Lower leg skin (tissue), 4 donors: ENCODE data around the gene KIAA0825. TPM values are rescaled to one million over a fixed set of nuclear protein-coding genes. Genes with fewer than 3 reads are reported as not detected.

Source experiments
- DNase-seq, 2 donors: peaks; one replicate each; pipeline ENCODE4 v3.0.0-alpha.2; 2019; ENCODE audit warnings: low spot score in 2 of 2
- H3K4me3 ChIP-seq: fragments of 200-600 bp; sonication (generic); 2 replicates; pipeline ENCODE4 v1.5.1; 2017; ENCODE audit warnings: mild to moderate bottlenecking, low read depth; ENCODE audit not compliant: poor library complexity, severe bottlenecking
- CTCF ChIP-seq, 3 donors: fragments of 450-650 bp; IDR thresholded peaks; one replicate each; pipeline ENCODE4 v1.5.1; 2016; ENCODE audit warnings: antibody characterized with exemption in 3 of 3, mild to moderate bottlenecking in 3 of 3, moderate library complexity in 2 of 3
- POLR2A ChIP-seq, 2 donors: fragments of 450-650 bp; IDR thresholded peaks; one replicate each; pipeline ENCODE4 v1.6.1; 2016 to 2017; ENCODE audit warnings: antibody characterized with exemption in 2 of 2, mild to moderate bottlenecking in 1 of 2, moderate library complexity in 1 of 2
- WGBS, 2 donors: methylation state at CpG; one replicate each; pipeline ENCODE4 v1.1.5; 2018; 5-methylcytosine and 5-hydroxymethylcytosine counted together
- intact Hi-C: fragments of 100-400 bp; cut with DNase I; formaldehyde crosslinking; loops from one replicate; pipeline ENCODE4 v1.15.0; 2023; ENCODE audit warnings: low total_unique reads
- total RNA-seq, 4 donors: library from RNA; depleted of rRNA; stranded (reverse); fragments of >200 nt; gene quantifications; one replicate each; pipeline ENCODE4 v1.1.0, GENCODE V29; 2016

The KIAA0825 gene
- total RNA-seq, 4 donors from 2014 or later, result 1.6 to 3.4 (median 2.5) TPM

DNA sequence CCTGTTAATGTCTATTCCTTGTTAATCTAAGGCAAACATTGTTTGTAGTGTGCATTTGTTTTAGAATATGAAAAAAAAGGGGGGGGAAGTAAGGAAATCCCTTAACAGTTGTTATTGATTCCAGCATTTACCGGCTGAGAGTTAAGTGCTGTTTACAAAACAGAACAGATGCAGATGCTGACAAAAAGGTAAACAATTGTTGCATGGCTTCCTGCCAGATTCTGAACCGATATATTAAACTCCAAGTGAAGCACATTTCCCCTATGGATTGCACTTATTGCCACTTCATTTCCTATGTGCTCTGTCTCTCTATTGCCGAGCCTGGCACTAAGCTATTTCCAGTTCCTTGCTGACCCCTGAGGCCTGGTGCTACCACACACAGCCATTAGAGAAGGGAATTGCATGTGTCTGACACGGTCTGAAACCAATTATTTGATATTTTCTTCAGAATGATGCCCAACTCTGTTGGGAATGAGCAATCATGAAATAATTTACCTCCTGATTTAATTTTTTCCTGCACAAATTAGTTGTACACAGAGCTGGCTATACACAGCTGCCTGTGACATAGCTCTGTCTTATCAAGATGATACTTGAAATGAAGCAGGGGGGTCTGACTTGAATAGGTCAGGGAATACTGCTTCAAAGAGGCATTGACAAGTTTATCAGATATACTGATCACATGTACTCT is 109.8 kb downstream of the KIAA0825 start:
- intact Hi-C loops, result no loop called here
- TF ChIP-seq CTCF (IDR thresholded peaks at IDR 0.05), result no peak
- no peak for TF ChIP-seq POLR2A (IDR thresholded peaks at IDR 0.05)
- no peak overlapping the region for H3K4me3 ChIP-seq
- WGBS, 2 donors, result 47 to 56% methylated on average over 4 of the region's 4 CpGs
- DNase-seq, result no peak

DNA sequence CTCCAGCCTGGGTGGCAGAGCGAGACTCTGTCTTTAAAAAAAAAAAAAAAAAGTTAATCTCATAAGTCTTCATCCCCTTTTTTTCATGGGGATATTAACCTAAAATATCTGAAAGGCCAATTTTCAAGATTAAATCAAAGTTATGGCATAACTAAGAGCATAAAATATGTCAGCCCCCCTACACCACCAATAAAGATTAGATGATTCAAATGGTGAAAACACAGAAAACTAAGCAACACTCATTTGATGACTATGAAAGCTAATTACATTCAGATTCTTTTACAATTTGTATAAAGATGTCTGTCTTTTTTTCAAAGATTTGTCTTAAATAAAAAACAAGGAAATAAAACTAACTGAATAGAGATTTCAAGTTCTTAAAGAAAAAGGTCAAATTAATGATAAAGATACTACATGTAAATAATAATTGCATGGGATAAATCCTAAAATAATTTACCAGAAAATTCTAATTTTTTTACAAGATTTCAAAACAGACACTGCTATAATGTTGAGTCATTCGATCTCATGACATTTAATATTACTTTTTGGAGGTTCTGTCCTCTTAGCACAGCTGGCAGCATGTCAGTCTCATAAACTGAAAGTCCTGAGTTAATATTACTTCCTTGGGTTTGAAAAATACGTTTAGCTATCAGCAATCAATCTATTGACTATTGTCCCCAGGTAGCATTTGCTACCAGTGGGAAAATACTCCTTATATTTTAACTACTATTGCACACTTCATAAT is 112.9 kb downstream of the KIAA0825 start:
- 70 to 75% methylated on average over 3 of the region's 3 CpGs for WGBS, 2 donors
- TF ChIP-seq POLR2A (IDR thresholded peaks at IDR 0.05), result no peak
- no peak for TF ChIP-seq CTCF (IDR thresholded peaks at IDR 0.05)
- no peak for DNase-seq
- intact Hi-C loops, result no loop called here
- H3K4me3 ChIP-seq, result no peak overlapping the region

- no peak for DNase-seq
- intact Hi-C loops, result no loop called here
- H3K4me3 ChIP-seq, result no peak overlapping the region
- WGBS, 2 donors, result 97% methylated on average over 1 of the region's 1 CpG
- TF ChIP-seq POLR2A (IDR thresholded peaks at IDR 0.05) (no peak), CTCF (IDR thresholded peaks at IDR 0.05) (no peak)
These were observed 114.7 kb downstream of the KIAA0825 start for GRCh38 chr5:94503677-94504076.

DNA sequence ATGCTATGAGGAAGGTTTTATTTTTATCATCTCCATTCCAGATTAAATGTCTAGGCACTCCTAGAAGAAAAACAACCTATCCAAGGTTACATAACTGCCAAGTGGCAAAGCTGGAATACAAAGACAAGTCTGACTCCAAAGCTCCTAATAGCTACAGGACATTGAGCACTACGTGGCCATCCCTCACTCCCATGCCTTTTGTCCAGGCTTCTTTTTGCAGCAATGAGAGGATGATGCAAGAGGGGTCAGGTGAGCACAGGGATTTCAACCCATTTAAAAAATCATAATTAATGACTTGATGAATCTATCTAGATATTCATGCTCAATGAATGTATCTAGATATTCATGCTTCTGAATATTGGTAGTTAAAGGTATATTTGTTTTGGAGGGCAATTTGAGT is 117.0 kb downstream of the KIAA0825 start:
- intact Hi-C loops, result no loop called here
- 88 to 89% methylated on average over 1 of the region's 1 CpG for WGBS, 2 donors
- no peak for DNase-seq
- no peak for TF ChIP-seq CTCF (IDR thresholded peaks at IDR 0.05)
- no peak for TF ChIP-seq POLR2A (IDR thresholded peaks at IDR 0.05)
- no peak overlapping the region for H3K4me3 ChIP-seq

- TF ChIP-seq POLR2A (IDR thresholded peaks at IDR 0.05) (no peak), CTCF (IDR thresholded peaks at IDR 0.05) (no peak)
- no peak for DNase-seq
- intact Hi-C loops, result no loop called here
- WGBS, 2 donors, result 93 to 95% methylated on average over 3 of the region's 3 CpGs
- H3K4me3 ChIP-seq, result no peak overlapping the region
These were observed 118.6 kb downstream of the KIAA0825 start for GRCh38 chr5:94499806-94500205.
